Measurements from ENCODE around the gene OR51M1. TPM values are rescaled to one million over a fixed set of nuclear protein-coding genes. Genes with fewer than 3 reads are reported as not detected.

The OR51M1 gene
- total RNA-seq, 2 experiments from 2014 or later, result not detected

DNA sequence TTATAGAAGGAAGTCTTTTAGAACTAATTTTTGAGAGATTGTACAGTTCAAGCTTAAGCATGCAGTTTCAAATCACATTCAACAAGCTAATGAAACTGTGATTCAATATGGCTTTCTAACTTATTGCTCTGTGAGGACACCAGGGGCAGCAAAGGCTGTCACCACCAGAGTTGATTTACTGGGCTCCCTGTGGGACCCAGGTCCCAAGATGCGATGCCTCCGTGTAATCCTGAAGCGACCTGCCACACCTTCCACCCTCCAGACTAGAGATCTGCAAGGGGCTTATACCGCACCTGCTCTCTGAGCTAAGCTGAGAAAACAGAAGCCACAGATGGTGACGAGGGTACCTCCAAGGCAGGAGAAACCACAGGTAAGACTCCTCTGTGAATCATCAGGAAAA lies 37.4 kb downstream of the OR51M1 start:
- POLR2A ChIA-PET, result no interaction called here
- ATAC-seq (no peak), DNase-seq (no peak)
- TF ChIP-seq, protein P1, sequence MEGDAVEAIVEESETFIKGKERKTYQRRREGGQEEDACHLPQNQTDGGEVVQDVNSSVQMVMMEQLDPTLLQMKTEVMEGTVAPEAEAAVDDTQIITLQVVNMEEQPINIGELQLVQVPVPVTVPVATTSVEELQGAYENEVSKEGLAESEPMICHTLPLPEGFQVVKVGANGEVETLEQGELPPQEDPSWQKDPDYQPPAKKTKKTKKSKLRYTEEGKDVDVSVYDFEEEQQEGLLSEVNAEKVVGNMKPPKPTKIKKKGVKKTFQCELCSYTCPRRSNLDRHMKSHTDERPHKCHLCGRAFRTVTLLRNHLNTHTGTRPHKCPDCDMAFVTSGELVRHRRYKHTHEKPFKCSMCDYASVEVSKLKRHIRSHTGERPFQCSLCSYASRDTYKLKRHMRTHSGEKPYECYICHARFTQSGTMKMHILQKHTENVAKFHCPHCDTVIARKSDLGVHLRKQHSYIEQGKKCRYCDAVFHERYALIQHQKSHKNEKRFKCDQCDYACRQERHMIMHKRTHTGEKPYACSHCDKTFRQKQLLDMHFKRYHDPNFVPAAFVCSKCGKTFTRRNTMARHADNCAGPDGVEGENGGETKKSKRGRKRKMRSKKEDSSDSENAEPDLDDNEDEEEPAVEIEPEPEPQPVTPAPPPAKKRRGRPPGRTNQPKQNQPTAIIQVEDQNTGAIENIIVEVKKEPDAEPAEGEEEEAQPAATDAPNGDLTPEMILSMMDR (IDR thresholded peaks at IDR 0.05), result no peak
- Mint-ChIP-seq H3K4me1 (ENCODE audit: low read depth) (no peaks in the 10 kb centered on the region), H3K36me3 (ENCODE audit: low read depth) (no peaks in the 10 kb centered on the region), H3K27ac (no peak overlapping the region), H3K27me3 (peaks cover 5% of the 10 kb centered on the region), H3K9me3 (no peaks in the 10 kb centered on the region), H3K4me3 (no peak overlapping the region)
- intact Hi-C loops (cut with micrococcal nuclease), result no loop called here
- CTCF ChIA-PET, result no interaction called here

DNA sequence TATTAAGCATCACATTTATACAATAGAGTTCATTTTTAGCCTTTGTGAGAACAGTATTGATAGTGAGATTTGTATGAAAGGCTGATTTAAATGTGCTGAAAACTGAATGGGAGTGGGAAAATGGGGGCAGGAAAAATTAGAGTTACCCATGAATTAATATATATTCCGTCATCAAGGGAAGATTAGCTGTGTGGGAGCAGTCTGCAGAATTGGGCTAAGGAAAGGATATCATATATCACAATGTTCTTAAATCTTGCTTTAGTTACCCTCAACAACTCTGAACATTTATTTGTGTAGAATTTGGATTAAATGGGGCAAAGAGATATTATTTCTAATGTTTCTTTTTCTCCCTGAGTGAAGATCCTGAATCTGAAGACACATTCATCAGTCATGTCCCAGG lies 38.2 kb downstream of the OR51M1 start, which contains the start of gene OR51Q1:
Gene OR51Q1, plus strand, starts transcription at position 301 of the 400 bp plus-strand sequence. Its CDS starts 90 bp downstream, at position 391.
- peaks cover 5% of the 10 kb centered on the region for H3K27me3 Mint-ChIP-seq
- ATAC-seq (no peak), DNase-seq (no peak)
- ChIA-PET CTCF (interaction anchor here (0.6 kb wide), 1 partner anchor 12 kb away, joined by 3 read pairs; no protein-coding TSS in a partner anchor), POLR2A (no interaction called here)
- no peaks in the 10 kb centered on the region for H3K9me3 Mint-ChIP-seq
- no peak within 1 kb of the TSS for H3K27ac Mint-ChIP-seq
- TF ChIP-seq, protein P1 (IDR thresholded peaks at IDR 0.05), result no peak
- intact Hi-C loops (cut with micrococcal nuclease), result no loop called here
- H3K4me3 Mint-ChIP-seq, result no peak within 1 kb of the TSS
- H3K36me3 Mint-ChIP-seq (ENCODE audit: low read depth), result no peaks in the 10 kb centered on the region
- H3K4me1 Mint-ChIP-seq (ENCODE audit: low read depth), result no peaks in the 10 kb centered on the region

DNA sequence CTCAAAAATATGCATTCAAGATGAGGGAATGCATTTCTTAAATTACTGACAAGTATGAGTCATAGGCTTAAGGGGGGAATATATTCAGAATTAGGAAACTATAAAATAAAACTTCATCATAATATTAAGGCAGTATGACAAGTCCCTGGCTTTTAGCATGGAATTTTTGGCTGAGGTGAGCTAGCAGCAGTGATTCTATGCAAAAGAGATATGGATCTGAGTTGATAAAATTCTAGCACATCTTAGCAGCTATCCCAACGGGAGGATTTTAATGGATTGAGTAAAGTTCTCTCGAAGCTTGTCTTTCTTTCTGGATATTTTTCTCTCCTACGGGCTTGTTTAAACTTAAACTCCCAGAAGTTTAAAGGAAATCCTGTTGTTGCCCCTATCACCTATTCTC lies 39.5 kb downstream of the OR51M1 start:
- TF ChIP-seq, protein P1 (IDR thresholded peaks at IDR 0.05), result no peak
- ChIA-PET CTCF (no interaction called here), POLR2A (no interaction called here)
- DNase-seq (no peak), ATAC-seq (no peak)
- no peaks in the 10 kb centered on the region for H3K9me3 Mint-ChIP-seq
- no peaks in the 10 kb centered on the region for H3K36me3 Mint-ChIP-seq (ENCODE audit: low read depth)
- peaks cover 5% of the 10 kb centered on the region for H3K27me3 Mint-ChIP-seq
- intact Hi-C loops (cut with micrococcal nuclease), result no loop called here
- H3K27ac Mint-ChIP-seq, result no peak overlapping the region
- H3K4me3 Mint-ChIP-seq, result no peak overlapping the region
- no peaks in the 10 kb centered on the region for H3K4me1 Mint-ChIP-seq (ENCODE audit: low read depth)

DNA sequence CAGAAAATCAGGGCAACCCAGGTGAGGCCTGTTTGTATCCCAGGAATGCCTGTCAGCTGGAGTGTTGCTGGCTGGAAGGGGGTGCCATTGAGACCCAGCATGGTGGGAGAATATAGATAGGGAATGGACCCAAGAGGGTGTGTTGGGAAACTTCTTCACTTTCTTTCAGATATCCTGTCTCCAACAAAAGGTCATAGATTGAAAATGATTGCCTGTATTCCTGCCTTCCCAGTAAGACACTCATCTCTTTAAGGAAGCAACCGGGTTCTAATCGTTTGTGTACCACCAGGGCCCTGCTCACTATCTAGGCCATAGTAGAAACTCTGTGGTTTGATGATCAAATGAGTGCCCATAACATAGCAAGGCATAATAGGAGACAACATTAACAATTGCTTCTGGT lies 57.8 kb downstream of the OR51M1 start, which contains the start of gene OR51I1:
Gene OR51I1, minus strand, starts transcription at position 101 of the 400 bp plus-strand sequence. Its CDS starts 0 bp downstream, at position 101.
- Mint-ChIP-seq H3K9me3 (no peaks in the 10 kb centered on the region), H3K4me3 (no peak within 1 kb of the TSS), H3K27ac (no peak within 1 kb of the TSS), H3K27me3 (peaks cover 1% of the 10 kb centered on the region), H3K36me3 (ENCODE audit: low read depth) (no peaks in the 10 kb centered on the region), H3K4me1 (ENCODE audit: low read depth) (no peaks in the 10 kb centered on the region)
- CTCF ChIA-PET, result no interaction called here
- ATAC-seq, result no peak
- intact Hi-C loops (cut with micrococcal nuclease), result no loop called here
- TF ChIP-seq, protein P1 (IDR thresholded peaks at IDR 0.05), result no peak
- DNase-seq, result no peak
- POLR2A ChIA-PET, result no interaction called here

Other genes starting within 250 kb of the OR51M1 start
- not detected for gene OR52A5, start 245.5 kb upstream of the OR51M1 start, total RNA-seq
- gene OR52A1, start 229.1 kb upstream of the OR51M1 start, total RNA-seq, result not detected
- not detected for gene OR51V1, start 183.1 kb upstream of the OR51M1 start, total RNA-seq
- gene HBB, start 156.7 kb upstream of the OR51M1 start, total RNA-seq, result not detected
- not detected for gene HBD, start 149.3 kb upstream of the OR51M1 start, total RNA-seq
- gene HBG1, start 134.0 kb upstream of the OR51M1 start, total RNA-seq, result not detected
- not detected for gene HBG2, start 129.0 kb upstream of the OR51M1 start, total RNA-seq
- gene HBE1, start 113.9 kb upstream of the OR51M1 start, total RNA-seq, result not detected
- gene OR51B4, start 81.9 kb upstream of the OR51M1 start, total RNA-seq, result not detected
- gene OR51B2, start 59.5 kb upstream of the OR51M1 start, total RNA-seq, result not detected
- gene OR51B5, start 40.3 kb upstream of the OR51M1 start, total RNA-seq, result not detected
- gene OR51B6, start 32.3 kb upstream of the OR51M1 start, total RNA-seq, result not detected
- gene OR51Q1, start 38.3 kb downstream of the OR51M1 start, total RNA-seq, result not detected
- gene OR51I1, start 57.7 kb downstream of the OR51M1 start, total RNA-seq, result not detected
- gene OR51I2, start 65.5 kb downstream of the OR51M1 start, total RNA-seq, result not detected
- gene OR52D1, start 104.9 kb downstream of the OR51M1 start, total RNA-seq, result not detected
- not detected for gene UBQLN3, start 126.1 kb downstream of the OR51M1 start, total RNA-seq
- under 1 TPM in 1 of 2 experiments, not detected in 1; 0.25 TPM for gene UBQLNL, start 132.9 kb downstream of the OR51M1 start, total RNA-seq
- gene OR52H1, start 164.7 kb downstream of the OR51M1 start, total RNA-seq, result not detected
- gene OR52B6, start 197.1 kb downstream of the OR51M1 start, total RNA-seq, result not detected
- under 1 TPM; 0.32 to 0.47 TPM for gene TRIM6, start 212.8 kb downstream of the OR51M1 start, total RNA-seq
- 1 to 10 TPM; 8.5 to 9.3 TPM for gene TRIM34, start 241.2 kb downstream of the OR51M1 start, total RNA-seq

Measured in activated CD8-positive, alpha-beta T cell treated with anti-CD3 and anti-CD28 coated beads for 36 hours (primary cell).